Ectodermal cell (in vitro differentiated cells): ENCODE measurements around the gene LCTL.
"Not testable (repeated sequence)": the region's sequence is repeated elsewhere in the genome, so short reads cannot be mapped to it uniquely, and the experiment has no call there.

Source experiments
- H3K27ac ChIP-seq: 2 replicates; pipeline ENCODE4 v1.7.0; 2013; ENCODE audit warnings: mild to moderate bottlenecking, low read depth, low read length; ENCODE audit not compliant: insufficient read depth, poor library complexity, severe bottlenecking
- H3K27me3 ChIP-seq: 2 replicates; pipeline ENCODE4 v1.7.0; 2013; ENCODE audit warnings: mild to moderate bottlenecking, low read length; ENCODE audit not compliant: insufficient read depth, control insufficient read depth, poor library complexity, severe bottlenecking
- H3K36me3 ChIP-seq: one replicate; pipeline ENCODE4 v1.7.0; 2013; ENCODE audit warnings: low read length; ENCODE audit not compliant: control insufficient read depth, insufficient read depth
- H3K4me1 ChIP-seq: one replicate; pipeline ENCODE4 v1.7.0; 2013; ENCODE audit warnings: low read length; ENCODE audit not compliant: control insufficient read depth, insufficient read depth
- H3K4me3 ChIP-seq: 2 replicates; pipeline ENCODE4 v1.7.0; 2013; ENCODE audit warnings: low read depth, low read length, control low read depth; ENCODE audit not compliant: insufficient read depth
- H3K9me3 ChIP-seq: 2 replicates; pipeline ENCODE4 v1.7.0; 2013; ENCODE audit warnings: mild to moderate bottlenecking, low read length, moderate library complexity; ENCODE audit not compliant: control insufficient read depth
- WGBS, 2 experiments: methylation state at CpG; one replicate each; pipeline ENCODE4 v1.1.7; 2013; ENCODE audit warnings: missing lambda C conversion rate in 2 of 2; 5-methylcytosine and 5-hydroxymethylcytosine counted together

Gene LCTL

DNA sequence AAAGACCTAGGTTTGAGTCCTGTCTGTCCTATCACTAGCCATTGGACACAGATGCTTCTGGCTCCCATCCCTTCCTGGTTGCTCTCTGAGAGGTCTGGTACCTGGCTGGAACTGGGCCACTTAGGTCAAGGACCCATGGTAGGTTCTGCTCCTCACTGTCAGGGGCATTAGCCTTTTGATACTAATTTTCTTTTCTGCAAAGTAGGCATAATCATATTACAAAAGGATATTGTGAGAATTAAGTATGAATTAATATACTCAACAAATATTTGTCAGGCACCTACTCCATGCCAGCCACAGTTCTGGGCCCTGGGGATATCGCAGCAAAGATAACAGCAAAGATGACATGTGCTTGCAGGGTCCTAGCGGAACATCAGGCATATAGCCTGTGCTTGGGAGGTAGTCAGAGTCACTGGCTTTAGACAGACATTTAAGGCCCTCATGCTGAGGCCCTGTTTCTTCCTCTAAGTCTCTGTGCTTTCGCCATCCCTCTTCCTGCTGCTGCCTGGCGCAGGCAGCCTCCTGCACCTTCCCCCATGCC lies 25.6 kb upstream of the LCTL start:
- Histone ChIP-seq H3K36me3 (no peaks in the 10 kb centered on the region), H3K4me1 (peaks cover 5% of the 10 kb centered on the region), H3K9me3 (no peaks in the 10 kb centered on the region), H3K27me3 (no peaks in the 10 kb centered on the region), H3K27ac (no peak overlapping the region), H3K4me3 (no peak overlapping the region)
- 93 to 95% methylated on average over 4 of the region's 4 CpGs for WGBS, 2 experiments

DNA sequence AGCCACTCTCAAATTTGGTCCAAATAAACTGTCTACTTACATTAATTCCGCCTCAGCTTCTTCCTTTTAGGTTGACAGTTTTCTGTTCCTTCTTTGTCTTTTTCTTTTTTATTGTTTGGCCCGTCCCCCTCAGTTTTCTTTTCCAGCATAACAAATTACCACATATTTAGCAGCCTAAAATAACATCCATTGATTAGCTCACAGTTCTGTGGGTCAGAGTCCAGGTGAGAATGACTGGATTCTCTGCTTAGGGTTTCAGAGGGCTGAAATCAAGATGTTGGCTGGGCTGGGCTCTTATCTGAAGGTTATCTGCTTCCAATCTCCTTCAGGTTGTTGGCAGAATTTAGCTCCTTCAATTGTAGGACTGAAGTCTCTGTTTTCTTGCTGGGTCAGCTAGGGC lies 24.6 kb upstream of the LCTL start:
- no peak overlapping the region for H3K4me3 ChIP-seq
- peaks cover 5% of the 10 kb centered on the region for H3K4me1 ChIP-seq
- no peak overlapping the region for H3K27ac ChIP-seq
- WGBS, 2 experiments = 93 to 95% methylated on average over 2 of the region's 2 CpGs
- no peaks in the 10 kb centered on the region for H3K27me3 ChIP-seq
- H3K9me3 ChIP-seq = no peaks in the 10 kb centered on the region
- H3K36me3 ChIP-seq = no peaks in the 10 kb centered on the region

DNA sequence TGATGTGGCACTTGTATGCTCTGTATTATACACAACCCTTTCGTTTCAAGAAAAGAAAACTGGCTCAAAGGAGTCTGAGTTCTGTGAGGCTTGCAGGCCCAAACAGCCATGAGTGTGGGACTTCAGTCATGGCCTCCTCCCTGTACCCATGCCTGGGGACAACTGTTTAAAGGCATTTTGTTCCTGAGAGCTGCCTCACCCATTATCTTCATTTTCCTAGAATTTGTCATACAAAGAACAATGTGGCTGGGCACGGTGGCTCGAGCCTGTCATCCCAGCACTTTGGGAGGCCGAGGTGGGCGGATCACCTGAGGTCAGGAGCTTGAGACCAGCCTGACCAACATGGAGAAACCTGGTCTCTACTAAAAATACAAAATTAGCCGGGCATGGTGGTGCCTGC lies 23.6 kb upstream of the LCTL start:
- H3K36me3 ChIP-seq, H3K4me1 ChIP-seq, H3K27me3 ChIP-seq, H3K27ac ChIP-seq, H3K4me3 ChIP-seq, H3K9me3 ChIP-seq: not testable (repeated sequence)
- WGBS, 2 experiments = 95 to 97% methylated on average over 6 of the region's 6 CpGs

DNA sequence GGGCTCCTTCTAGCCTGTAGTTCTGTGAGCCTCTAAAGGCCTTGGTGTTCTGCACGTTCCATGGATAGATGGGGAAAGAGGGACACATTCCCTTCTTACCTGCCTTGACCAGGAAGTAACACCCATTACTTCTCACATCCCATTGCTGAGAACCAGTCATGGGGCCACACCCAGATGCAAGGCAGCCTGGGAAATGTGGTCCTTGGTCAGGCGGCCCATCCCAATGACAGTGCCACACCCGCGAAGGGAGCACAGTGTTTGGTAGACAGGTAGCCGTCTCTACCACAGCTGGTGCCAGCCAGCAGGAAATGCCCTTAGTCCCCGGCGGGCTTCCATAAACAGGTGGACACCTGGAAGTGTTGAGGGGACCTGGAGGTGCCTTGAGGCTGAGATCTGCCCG lies 23.2 kb upstream of the LCTL start:
- H3K4me3 ChIP-seq = no peak overlapping the region
- H3K9me3 ChIP-seq = no peaks in the 10 kb centered on the region
- no peak overlapping the region for H3K27ac ChIP-seq
- peaks cover 5% of the 10 kb centered on the region for H3K4me1 ChIP-seq
- H3K27me3 ChIP-seq = no peaks in the 10 kb centered on the region
- WGBS, 2 experiments = 81 to 85% methylated on average over 8 of the region's 8 CpGs
- no peaks in the 10 kb centered on the region for H3K36me3 ChIP-seq

DNA sequence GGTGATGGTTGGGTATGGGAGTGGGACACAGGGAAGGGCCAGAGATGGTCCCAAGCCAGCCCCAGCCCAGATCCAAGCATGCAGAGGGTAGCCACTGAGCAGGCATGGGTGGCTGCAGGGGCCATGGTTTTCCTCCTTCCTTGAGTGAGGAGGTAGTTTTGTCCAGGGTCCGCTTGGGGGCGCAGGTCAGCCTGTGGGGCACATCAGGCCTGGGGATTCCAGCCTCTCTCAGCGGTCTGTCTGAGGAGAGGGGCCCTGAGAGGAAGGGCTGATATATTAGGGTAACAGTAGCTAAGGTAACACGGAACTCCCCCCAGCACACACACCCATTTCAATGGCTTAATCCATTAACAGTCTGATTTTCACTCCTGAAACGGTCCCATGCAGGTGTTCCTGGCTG lies 22.7 kb upstream of the LCTL start:
- Histone ChIP-seq H3K9me3 (no peaks in the 10 kb centered on the region), H3K27ac (no peak overlapping the region), H3K4me3 (no peak overlapping the region), H3K4me1 (peaks cover 5% of the 10 kb centered on the region), H3K27me3 (no peaks in the 10 kb centered on the region), H3K36me3 (no peaks in the 10 kb centered on the region)
- 70 to 83% methylated on average over 5 of the region's 5 CpGs for WGBS, 2 experiments

DNA sequence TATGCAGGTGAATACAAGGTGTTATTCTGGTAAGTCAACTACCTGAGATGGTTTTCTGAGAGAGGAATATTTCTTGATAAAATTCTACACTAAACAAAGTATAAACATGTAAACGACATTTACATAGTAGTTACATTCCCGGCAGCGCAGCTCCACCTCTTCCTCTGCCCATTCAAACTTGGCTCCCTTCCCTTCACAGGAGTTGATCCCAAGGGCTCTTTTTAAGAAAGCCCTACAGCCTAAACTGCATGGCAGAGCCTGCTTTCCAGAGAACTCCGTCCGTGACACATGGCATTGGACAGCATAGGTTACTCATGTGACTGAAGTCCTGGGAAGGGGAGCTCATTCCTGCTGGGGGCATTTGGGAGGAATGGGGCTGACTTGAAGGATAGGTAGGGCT lies 22.0 kb upstream of the LCTL start:
- Histone ChIP-seq H3K4me1 (peaks cover 2% of the 10 kb centered on the region), H3K9me3 (no peaks in the 10 kb centered on the region), H3K4me3 (no peak overlapping the region), H3K27ac (no peak overlapping the region), H3K27me3 (no peaks in the 10 kb centered on the region), H3K36me3 (no peaks in the 10 kb centered on the region)
- 77 to 81% methylated on average over 5 of the region's 5 CpGs for WGBS, 2 experiments

DNA sequence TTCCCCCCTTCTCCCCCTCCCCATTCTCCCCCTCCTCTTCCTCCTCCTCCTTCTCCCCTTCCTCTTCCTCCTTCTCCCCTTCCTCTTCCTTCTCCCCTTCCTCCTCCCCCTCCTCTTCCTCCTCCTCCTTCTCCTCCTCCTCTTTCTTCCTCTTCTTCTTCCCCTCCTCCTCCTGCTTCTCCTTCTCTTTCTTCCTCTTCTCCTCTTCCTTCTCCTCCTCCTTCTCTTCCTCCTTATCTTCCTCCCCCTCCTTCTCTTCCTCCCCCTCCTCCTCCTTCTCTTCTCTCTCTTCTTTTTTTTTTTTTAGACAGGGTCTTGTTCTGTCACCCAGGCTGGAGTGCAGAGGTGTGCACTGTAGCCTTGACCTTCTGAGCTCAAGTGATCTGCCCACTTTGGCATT lies 21.2 kb upstream of the LCTL start:
- Histone ChIP-seq H3K4me1 (no peaks in the 10 kb centered on the region), H3K27ac (no peak overlapping the region), H3K36me3 (no peaks in the 10 kb centered on the region), H3K9me3 (no peaks in the 10 kb centered on the region), H3K27me3 (no peaks in the 10 kb centered on the region), H3K4me3 (no peak overlapping the region)

DNA sequence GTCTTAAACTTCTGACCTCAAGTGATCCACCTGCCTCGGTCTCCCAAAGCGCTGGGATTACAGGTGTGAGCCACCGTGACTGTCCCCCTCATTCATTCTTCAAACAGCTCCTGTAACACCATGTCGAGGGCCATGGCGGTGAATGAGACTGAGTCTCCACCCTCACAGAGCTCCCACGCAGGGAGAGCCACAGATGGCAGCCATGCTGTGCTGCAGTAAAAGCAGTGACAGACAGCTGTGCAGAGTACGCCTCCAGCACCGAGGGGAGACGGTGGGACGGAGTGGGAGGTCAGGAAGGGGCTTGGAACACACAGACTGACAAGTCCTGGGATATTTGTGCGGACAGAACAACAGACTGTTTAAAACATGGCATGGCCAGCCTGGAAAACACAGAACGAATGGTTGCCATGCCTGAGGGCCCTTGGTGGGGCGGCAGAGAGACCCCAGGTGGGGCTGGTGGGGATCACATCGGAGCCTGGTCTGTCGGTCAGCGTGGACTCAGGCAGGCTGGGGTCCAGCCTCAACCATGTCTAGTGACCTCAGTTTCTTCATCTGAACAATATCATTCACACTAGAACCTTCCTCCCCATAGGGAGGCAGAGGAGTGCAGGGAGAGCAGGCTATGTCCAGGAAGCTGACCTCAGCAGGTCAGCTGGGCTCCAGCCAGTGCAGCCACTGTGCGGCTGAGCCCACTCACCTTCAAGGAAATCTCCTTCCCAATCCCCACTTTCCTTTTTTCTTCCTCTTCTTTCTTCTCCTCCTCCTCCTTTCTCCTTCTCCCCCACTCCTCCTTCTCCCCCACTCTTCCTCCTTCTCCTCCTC lies 20.6 kb upstream of the LCTL start:
- no peaks in the 10 kb centered on the region for H3K9me3 ChIP-seq
- 79 to 80% methylated on average over 17 of the region's 17 CpGs for WGBS, 2 experiments
- no peaks in the 10 kb centered on the region for H3K4me1 ChIP-seq
- H3K36me3 ChIP-seq = no peaks in the 10 kb centered on the region
- H3K4me3 ChIP-seq = no peak overlapping the region
- no peaks in the 10 kb centered on the region for H3K27me3 ChIP-seq
- no peak overlapping the region for H3K27ac ChIP-seq

DNA sequence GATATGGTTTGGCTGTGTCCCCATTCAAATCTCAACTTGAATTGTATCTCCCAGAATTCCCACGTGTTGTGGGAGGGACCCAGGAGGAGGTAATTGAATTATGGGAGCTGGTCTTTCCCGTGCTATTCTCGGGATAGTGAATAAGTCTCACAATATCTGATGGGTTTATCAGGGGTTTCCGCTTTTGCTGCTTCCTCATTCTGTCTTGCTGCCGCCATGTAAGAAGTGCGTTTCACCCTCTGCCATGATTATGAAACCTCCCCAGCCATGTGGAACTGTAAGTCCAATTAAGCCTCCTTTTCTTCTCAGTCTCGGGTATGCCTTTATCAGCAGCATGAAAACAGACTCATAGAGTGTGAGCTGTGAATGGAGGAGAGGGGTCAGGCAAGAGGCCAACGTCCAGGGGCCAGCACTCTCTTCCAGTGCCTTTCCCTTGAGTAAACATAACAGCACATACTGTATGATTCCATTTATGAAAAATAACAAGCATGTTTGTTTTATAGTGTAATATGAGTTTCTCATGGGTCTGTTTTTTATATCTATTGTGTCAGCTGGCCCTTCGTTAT lies 16.3 kb upstream of the LCTL start:
- Histone ChIP-seq H3K27ac (no peak overlapping the region), H3K9me3 (no peaks in the 10 kb centered on the region), H3K4me3 (no peak overlapping the region), H3K4me1 (no peaks in the 10 kb centered on the region), H3K27me3 (no peaks in the 10 kb centered on the region), H3K36me3 (no peaks in the 10 kb centered on the region)
- 78 to 86% methylated on average over 7 to 9 of the region's 9 CpGs for WGBS, 2 experiments

DNA sequence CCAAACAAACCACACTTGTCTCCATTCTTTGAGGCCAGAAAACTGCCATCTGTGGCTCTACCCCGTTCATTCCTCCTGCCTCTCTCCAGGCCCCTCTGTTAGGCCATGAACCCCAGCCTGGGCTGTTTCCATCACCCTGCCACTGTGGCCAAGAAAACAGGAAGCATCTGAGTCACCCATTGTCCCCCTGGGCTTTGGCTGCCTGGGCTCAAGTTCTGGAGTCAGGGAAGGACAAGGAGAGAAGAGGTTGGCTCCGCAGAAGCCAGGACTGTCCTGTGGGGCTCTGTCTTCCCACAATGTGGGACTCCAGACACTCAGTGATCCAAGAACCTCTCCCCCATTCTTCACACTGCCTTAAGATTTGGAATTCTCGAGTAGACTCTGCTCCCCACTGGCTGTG lies 14.8 kb upstream of the LCTL start:
- Histone ChIP-seq H3K4me1 (no peaks in the 10 kb centered on the region), H3K9me3 (no peaks in the 10 kb centered on the region), H3K27me3 (no peaks in the 10 kb centered on the region), H3K36me3 (no peaks in the 10 kb centered on the region), H3K4me3 (no peak overlapping the region), H3K27ac (no peak overlapping the region)
- 88 to 93% methylated on average over 3 of the region's 3 CpGs for WGBS, 2 experiments
